Measurements from ENCODE around the gene VGF. TPM values are rescaled to one million over a fixed set of nuclear protein-coding genes. Genes with fewer than 3 reads are reported as not detected.

Gene VGF
- total RNA-seq, 1 experiment from 2014 or later: 0.48 TPM

DNA sequence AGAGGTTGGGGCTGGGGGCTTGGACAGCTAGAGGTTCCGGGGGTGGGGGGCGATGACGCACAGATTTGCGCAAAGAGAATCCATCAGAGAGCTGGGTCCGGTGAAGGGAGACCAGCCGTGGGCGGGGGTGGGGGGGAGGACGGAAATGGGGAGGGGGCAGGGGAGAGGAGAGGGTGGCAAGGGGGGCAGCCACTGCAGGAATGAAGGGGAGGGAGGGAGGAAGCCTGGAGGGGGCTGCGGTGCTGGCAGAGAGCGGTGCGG lies 1.2 kb upstream of the VGF start:
- DNase-seq (ENCODE audit: low spot score): no peak

- no peak for DNase-seq (ENCODE audit: low spot score)
Observed at GRCh38 chr7:101165958-101166647, 734 bp upstream of the VGF start.

- peak; percentile 54 for DNase-seq (ENCODE audit: low spot score)
Observed at GRCh38 chr7:101164071-101164840, 1.1 kb downstream of the VGF start.

GRCh38 chr7:101163279-101164070 lies 1.9 kb downstream of the VGF start:
- DNase-seq (ENCODE audit: low spot score): peak; percentile 47

GRCh38 chr7:101162551-101163278 lies 2.7 kb downstream of the VGF start:
- peak; percentile 67 for DNase-seq (ENCODE audit: low spot score)

- DNase-seq (ENCODE audit: low spot score): no peak
Observed at GRCh38 chr7:101161692-101162471, 3.5 kb downstream of the VGF start.

DNA sequence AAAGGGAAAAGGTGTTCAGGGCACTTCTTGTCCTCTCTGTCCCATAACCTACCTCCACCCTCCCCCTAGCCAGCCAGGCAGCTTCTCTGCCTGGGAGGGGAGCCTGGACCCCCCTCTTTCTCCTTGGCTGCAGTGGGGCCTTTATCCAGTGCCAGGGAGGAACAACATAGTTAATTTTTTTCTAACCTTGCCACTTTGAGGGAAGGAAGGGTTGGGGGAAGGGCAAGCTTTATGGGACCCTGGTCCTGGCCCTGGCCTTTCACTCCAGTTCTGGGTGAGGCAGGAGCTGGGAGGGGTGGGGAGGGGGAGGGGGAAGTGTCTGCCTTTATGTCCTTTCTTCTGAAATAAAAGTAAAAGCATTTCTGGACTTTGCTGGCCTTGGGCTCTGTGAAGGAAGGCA lies 4.5 kb downstream of the VGF start:
- no peak for DNase-seq (ENCODE audit: low spot score)

DNA sequence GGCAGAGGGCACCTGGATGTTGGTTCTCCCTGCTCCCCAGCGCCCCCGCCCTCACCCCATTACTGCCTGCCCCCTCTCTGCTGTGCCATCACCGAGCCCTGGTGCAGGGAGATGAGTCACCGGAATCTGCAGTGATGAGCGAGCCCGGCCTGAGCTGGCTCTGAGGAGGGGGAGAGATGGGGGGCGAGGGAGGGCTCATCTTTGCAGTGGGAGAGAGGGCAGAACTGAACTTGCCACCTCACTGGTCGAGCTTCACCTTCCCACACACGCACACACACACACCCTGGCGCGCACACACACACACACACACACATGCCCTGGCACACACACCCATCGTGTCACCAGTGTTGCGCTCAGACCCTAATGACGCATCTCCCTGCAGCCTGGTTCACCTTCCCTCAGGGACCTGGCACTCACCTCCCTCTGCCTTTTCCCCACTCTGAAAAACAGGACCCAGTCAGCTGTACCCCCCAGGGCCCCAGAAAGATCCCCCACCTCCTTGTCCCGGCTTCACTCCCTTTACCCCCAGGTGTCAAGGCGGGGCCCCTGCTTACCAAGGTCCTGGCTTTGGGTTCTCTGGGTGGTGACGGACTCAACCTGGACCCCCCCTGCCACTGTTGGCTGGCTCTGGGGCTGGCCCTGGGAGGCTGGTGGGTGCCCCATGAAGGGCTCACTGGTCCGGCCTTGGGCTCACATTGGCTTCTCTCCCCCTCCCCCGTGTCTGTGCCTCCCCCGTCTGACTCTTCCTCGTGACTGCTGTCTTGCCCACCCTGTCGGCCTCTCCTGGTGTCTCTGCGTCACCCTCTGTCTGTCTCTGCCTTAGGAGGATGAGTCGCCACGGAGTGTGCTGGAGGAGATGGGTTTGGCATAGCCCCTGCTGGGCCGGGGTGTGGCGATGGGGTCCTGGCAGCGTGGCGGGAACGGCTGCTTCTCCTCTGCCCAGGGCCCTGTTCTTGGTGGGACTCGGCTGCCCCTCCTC lies 5.4 kb downstream of the VGF start:
- DNase-seq (ENCODE audit: low spot score): no peak

DNA sequence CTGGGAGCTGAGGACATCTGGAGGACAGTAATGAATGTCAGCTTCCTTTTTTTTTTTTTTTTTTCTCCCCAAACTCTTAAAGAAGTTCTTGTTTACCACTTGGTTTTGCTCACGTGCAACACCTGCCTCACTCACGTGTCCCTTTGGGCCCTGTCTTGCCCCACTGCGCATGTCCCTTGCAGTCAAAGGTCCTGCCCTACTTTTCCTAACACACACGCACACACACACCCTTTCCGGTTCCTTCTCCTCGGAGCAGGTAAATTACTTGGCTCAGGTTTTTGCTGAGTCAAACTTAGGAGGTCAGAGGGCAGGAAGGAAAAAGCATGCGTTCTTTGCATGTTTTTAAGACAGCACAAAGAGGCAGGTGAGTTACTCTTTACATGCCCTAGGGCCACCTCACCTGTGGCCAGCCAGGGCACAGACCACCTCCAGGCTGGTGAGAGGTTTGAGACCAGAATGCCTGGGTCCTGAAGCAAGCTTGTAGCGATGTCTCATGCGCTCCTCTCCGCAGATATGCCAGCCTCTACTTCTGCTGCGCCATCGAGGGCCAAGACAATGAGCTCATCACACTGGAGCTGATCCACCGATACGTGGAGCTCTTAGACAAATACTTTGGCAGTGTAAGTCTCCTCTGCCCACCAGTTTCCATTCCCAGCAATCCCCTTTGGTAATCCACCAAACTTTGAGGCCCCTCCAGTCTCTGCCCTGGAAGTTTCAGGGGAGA lies 8.3 kb downstream of the VGF start:
- peak; percentile 30 for DNase-seq (ENCODE audit: low spot score)

- no peak for DNase-seq (ENCODE audit: low spot score)
Observed at GRCh38 chr7:101156277-101156676, 9.1 kb downstream of the VGF start.

DNA sequence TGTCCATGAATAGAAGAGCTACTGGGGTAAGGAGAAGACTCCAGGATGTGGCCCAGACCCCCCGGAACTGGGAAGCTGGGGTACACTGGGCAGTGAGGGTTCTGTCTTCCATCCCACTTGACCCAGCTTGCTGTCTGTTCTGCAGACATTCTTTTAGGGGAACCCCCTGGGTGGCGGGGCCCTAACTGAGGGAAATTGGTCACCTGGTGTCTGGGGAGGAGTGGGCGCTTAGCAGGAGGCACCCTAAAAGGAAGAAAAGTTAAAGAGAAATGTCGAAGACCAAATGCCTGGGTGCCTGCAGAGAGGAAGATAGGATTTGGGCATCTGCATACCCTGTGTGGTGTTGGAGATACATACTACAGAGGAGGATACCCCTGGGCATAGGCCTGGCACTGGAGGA lies 10.1 kb downstream of the VGF start:
- DNase-seq (ENCODE audit: low spot score): no peak

- no peak for DNase-seq (ENCODE audit: low spot score)
Observed at GRCh38 chr7:101154693-101155102, 10.7 kb downstream of the VGF start.

- peak; percentile 98 for DNase-seq (ENCODE audit: low spot score)
Observed at GRCh38 chr7:101153969-101154692, 11.2 kb downstream of the VGF start, which contains the start of gene AP1S1. TSS of gene AP1S1 (plus strand) at chr7:101154476. CDS start at chr7:101154515, 39 bp downstream.

GRCh38 chr7:101151908-101152651 lies 13.3 kb downstream of the VGF start:
- no peak for DNase-seq (ENCODE audit: low spot score)

DNA sequence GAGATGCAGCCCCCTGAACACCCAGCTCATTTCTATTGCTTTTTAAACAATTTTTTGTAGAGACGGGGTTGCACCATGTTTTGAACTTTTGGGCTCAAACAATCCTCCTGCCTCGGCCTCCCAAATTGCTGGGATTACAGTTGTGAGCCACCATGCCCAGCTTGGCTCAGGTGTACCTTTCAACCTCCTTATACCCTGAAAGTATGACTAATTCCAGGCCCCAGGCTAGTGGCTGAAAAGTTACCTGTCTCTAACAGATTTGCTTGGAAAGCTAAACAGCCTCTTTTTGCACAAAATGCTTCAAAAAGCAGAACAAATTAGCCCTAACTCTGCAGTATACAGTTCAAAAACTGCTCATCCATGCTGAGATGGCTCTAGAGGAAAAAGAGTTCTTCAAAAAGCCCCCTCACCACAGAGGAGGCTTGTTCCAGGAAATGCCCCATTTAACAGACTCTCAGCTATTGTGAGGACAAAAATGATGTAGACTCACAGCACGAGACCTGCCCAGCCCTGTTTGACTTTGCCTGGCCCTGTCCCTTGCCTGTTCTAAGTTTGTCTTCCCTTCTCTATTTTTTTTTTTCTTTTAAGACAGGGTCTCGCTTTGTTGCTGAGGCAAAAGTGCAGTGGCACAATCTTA lies 24.5 kb downstream of the VGF start:
- no peak for DNase-seq (ENCODE audit: low spot score)

DNA sequence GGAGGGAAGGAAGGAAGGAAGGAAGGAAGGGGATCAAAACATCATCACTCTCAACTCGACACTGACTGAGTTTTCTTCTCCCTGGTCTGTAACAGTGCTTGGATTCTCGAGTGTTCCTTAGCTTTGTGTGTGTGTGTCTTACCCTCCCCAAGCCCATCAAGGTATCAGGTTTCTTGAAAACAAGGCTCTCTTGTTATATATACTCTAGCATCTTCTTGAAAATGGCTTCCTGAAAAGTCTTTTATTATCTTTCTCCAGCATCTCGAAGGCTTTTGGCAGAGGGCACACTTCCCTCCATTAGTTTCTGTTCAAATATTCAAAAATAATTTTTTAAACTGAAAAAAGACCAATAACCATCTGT lies 25.1 kb downstream of the VGF start:
- no peak for DNase-seq (ENCODE audit: low spot score)

GRCh38 chr7:101138213-101138870 lies 27.0 kb downstream of the VGF start:
- DNase-seq (ENCODE audit: low spot score): peak; percentile 96

All from HT-29 (cell line).